Gastrocnemius medialis (tissue), 4 donors: ENCODE data around the gene PXDN. TPM values are rescaled to one million over a fixed set of nuclear protein-coding genes. Genes with fewer than 3 reads are reported as not detected.

Experiments used
- ATAC-seq, 2 donors: fragments of 150-250 bp; one replicate each; pipeline ENCODE4 v1.9.1; 2016
- DNase-seq, 2 donors: peaks; one replicate each; pipeline ENCODE4 v3.0.0-alpha.2; 2019
- H3K27ac ChIP-seq, 4 donors: fragments of 200-600 bp; sonication (generic); 1 replicate in 1 of 4; 2 replicates in 3 of 4; pipeline ENCODE4 v1.5.1; 2016 to 2018; ENCODE audit warnings: mild to moderate bottlenecking in 2 of 4, moderate library complexity in 1 of 4
- H3K27me3 ChIP-seq, 3 donors: fragments of 200-600 bp; sonication (generic) in 2 of 3; 1 replicate in 1 of 3; 2 replicates in 2 of 3; pipeline versions ENCODE4 v1.5.1 to v1.6.0; 2016 to 2019; ENCODE audit warnings: mild to moderate bottlenecking in 1 of 3, moderate library complexity in 1 of 3
- H3K36me3 ChIP-seq, 2 donors: fragments of 200-600 bp; sonication (generic) in 1 of 2; one replicate each; pipeline ENCODE4 v1.5.1; 2017 to 2018
- H3K4me1 ChIP-seq, 2 donors: fragments of 200-600 bp; sonication (generic) in 1 of 2; one replicate each; pipeline ENCODE4 v1.5.1; 2016 to 2017; ENCODE audit warnings: mild to moderate bottlenecking in 2 of 2
- H3K4me3 ChIP-seq, 4 donors: fragments of 200-600 bp; sonication (generic) in 3 of 4; 1 replicate in 1 of 4; 2 replicates in 3 of 4; pipeline ENCODE4 v1.5.1; 2016 to 2019; ENCODE audit warnings: mild to moderate bottlenecking in 2 of 4
- H3K9me3 ChIP-seq, 3 donors: fragments of 200-600 bp; sonication (generic) in 2 of 3; 1 replicate in 1 of 3; 2 replicates in 2 of 3; pipeline ENCODE4 v1.5.1; 2016 to 2019
- POLR2A ChIP-seq, 2 donors: fragments of 450-650 bp; IDR thresholded peaks; one replicate each; pipeline ENCODE4 v1.6.1; 2017; ENCODE audit warnings: antibody characterized with exemption in 2 of 2, mild to moderate bottlenecking in 2 of 2, moderate library complexity in 2 of 2
- in situ Hi-C, 4 donors: fragments of 200-750 bp; cut with MboI; loops; one replicate each; pipeline versions ENCODE4 v1.15.0 to v1.8.0; 2017; ENCODE audit warnings: low sequenced_read_pairs in 4 of 4
- intact Hi-C: fragments of 100-400 bp; cut with DNase I; formaldehyde crosslinking; loops from one replicate; pipeline ENCODE4 v1.15.1; 2023; ENCODE audit warnings: low total_unique reads
- total RNA-seq, 4 donors: library from RNA; depleted of rRNA; stranded (reverse); fragments of >200 nt; gene quantifications; one replicate each; pipeline versions ENCODE4 v1.1.0 to v1.2.3, GENCODE V29; 2016
- TF ChIP-seq, protein P1 (sequence below), 5 experiments: fragments of 450-650 bp in 3 of 5; fragments of 200-600 bp in 2 of 5; sonication (generic) in 2 of 5; IDR thresholded peaks in 4 of 5; conservative IDR thresholded peaks in 1 of 5; 1 replicate in 4 of 5; 2 replicates in 1 of 5; pipeline ENCODE4 v1.5.1; 2016 to 2019; ENCODE audit warnings: antibody characterized with exemption in 5 of 5, mild to moderate bottlenecking in 3 of 5, moderate library complexity in 3 of 5

Gene PXDN
- total RNA-seq, 4 donors from 2014 or later = 7.8 to 13.4 (median 10.3) TPM

DNA sequence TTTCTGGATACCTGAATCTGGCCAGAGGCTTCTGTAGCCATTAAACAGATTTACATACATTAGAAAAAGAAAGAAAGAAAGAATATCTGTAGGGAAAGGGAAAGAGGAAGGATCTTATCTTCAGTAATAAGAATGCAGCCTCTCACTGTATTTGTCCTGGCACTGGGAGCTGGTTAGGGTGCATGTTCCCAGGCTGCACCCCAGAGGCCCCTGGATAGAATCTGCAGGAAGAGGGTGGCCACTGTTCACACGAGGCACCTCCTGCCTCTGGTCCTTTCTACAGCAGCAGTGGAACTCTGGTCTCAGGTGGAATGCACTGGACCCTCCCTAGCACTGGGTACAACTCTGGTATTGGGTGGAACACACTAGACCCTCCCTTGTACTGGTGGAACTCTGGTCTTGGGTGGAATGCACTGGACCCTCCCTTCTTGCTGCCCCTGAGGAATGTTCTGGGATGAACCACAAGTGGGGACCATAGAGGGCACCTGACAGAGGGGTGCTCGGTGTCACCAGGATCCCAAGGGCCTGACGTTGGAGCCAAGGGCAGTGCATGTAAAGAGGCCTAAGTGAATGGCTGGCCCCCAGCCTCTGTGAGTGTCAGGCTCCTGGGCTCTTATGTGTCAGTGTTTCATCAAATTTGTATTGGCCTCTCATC lies 27.4 kb upstream of the PXDN start:
- no peak for DNase-seq
- no peaks in the 10 kb centered on the region for H3K9me3 ChIP-seq
- intact Hi-C loops = no loop called here
- H3K4me3 ChIP-seq = no peak overlapping the region
- H3K27ac ChIP-seq = no peak overlapping the region
- TF ChIP-seq, protein P1, sequence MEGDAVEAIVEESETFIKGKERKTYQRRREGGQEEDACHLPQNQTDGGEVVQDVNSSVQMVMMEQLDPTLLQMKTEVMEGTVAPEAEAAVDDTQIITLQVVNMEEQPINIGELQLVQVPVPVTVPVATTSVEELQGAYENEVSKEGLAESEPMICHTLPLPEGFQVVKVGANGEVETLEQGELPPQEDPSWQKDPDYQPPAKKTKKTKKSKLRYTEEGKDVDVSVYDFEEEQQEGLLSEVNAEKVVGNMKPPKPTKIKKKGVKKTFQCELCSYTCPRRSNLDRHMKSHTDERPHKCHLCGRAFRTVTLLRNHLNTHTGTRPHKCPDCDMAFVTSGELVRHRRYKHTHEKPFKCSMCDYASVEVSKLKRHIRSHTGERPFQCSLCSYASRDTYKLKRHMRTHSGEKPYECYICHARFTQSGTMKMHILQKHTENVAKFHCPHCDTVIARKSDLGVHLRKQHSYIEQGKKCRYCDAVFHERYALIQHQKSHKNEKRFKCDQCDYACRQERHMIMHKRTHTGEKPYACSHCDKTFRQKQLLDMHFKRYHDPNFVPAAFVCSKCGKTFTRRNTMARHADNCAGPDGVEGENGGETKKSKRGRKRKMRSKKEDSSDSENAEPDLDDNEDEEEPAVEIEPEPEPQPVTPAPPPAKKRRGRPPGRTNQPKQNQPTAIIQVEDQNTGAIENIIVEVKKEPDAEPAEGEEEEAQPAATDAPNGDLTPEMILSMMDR (IDR thresholded peaks at IDR 0.05 in 4 of 5, conservative IDR thresholded peaks at IDR 0.05 in 1 of 5) = no peak
- no peak for TF ChIP-seq POLR2A (IDR thresholded peaks at IDR 0.05)
- no peak for ATAC-seq
- no peaks in the 10 kb centered on the region for H3K36me3 ChIP-seq
- in situ Hi-C loops = no loop called here
- no peaks in the 10 kb centered on the region for H3K27me3 ChIP-seq
- H3K4me1 ChIP-seq = no peaks in the 10 kb centered on the region

DNA sequence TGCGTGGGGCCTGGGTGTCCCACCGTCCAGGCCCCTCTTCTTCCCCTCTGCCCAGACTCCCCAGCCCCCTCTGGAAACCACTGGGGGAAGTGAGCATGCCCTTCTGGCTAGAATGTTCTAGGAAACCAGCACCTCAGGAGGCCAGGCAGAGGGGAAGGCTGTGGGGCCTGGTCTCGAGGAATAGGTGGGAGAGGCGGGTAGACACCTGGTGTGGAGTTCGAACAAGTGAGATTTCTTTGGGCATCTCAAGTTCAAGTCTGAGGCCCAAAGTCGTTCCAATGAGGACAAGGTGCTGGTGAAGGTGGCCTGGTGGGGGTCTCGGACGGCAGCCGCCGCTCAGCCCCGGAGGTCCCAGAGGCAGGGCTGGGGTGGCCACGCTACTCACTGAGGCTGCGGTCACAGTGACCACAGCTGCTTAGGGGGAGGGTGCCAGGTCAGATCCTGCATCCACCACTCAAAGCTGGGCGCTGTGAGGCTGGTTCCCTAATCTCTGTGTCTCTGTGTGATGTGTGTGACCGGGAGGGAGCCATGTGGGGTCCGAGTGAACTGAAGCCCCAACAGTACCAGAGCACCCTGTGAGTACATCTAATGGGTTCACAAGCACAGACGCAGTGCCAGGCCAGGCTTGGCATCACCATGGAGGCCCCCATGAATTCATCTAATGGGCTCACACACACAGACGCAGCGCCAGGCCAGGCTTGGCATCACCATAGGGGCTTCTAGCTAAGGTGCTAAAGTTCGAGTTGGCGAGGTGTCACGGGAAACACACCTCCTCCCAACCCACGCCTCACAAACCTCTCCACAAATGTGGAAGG lies 26.5 kb upstream of the PXDN start:
- H3K4me1 ChIP-seq = no peaks in the 10 kb centered on the region
- no peak overlapping the region for H3K4me3 ChIP-seq
- no peak overlapping the region for H3K27ac ChIP-seq
- DNase-seq (no peak), ATAC-seq (no peak)
- H3K9me3 ChIP-seq = no peaks in the 10 kb centered on the region
- TF ChIP-seq, protein P1 (IDR thresholded peaks at IDR 0.05 in 4 of 5, conservative IDR thresholded peaks at IDR 0.05 in 1 of 5) = no peak
- no peak for TF ChIP-seq POLR2A (IDR thresholded peaks at IDR 0.05)
- intact Hi-C loops (no loop called here), in situ Hi-C loops (no loop called here)
- no peaks in the 10 kb centered on the region for H3K36me3 ChIP-seq
- no peaks in the 10 kb centered on the region for H3K27me3 ChIP-seq

DNA sequence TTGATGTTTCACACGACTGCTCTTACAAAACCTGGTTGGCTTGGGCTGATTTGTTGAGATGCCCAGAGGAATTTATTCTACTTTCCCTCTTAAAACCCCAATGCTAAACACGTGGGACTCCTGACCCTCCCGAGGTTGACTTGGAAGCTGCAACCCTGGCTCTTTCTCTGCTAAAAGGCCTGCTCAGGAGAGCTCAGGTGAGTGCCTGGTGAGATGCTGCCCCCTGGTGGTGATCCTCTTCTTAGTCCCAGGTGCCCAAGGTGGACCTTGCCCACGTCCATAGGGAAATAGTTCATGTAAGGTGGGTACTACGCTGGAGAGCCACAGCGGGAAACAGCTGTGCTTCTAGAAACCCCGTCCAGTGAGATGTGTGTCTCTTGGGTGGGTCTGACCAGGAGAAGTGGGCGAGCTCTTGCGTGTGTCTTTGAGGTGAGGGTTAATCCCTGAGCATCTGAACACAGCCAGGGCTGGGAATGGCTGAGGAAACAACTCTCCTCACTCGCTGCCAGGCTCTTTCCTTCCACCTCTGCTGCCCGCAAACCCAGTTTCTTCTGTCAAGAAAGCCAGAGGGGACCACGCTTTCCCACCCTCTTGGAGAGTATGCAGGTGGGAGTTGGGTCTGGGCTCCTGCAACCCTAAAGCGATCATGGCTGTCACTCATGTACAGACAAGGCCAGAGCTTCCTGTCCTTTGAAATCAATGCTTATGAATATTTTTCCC lies 25.5 kb upstream of the PXDN start:
- TF ChIP-seq POLR2A (IDR thresholded peaks at IDR 0.05) = no peak
- TF ChIP-seq, protein P1 (IDR thresholded peaks at IDR 0.05 in 4 of 5, conservative IDR thresholded peaks at IDR 0.05 in 1 of 5) = peak in 4 of 5 experiments; percentile 49 to 71 (median 57)
- no peaks in the 10 kb centered on the region for H3K36me3 ChIP-seq
- H3K4me3 ChIP-seq = no peak overlapping the region
- ATAC-seq (peak in 1 of 2 donors; percentile 42), DNase-seq (no peak)
- H3K27me3 ChIP-seq = no peaks in the 10 kb centered on the region
- in situ Hi-C loops (no loop called here), intact Hi-C loops (no loop called here)
- H3K27ac ChIP-seq = no peak overlapping the region
- no peaks in the 10 kb centered on the region for H3K9me3 ChIP-seq
- H3K4me1 ChIP-seq = no peaks in the 10 kb centered on the region

DNA sequence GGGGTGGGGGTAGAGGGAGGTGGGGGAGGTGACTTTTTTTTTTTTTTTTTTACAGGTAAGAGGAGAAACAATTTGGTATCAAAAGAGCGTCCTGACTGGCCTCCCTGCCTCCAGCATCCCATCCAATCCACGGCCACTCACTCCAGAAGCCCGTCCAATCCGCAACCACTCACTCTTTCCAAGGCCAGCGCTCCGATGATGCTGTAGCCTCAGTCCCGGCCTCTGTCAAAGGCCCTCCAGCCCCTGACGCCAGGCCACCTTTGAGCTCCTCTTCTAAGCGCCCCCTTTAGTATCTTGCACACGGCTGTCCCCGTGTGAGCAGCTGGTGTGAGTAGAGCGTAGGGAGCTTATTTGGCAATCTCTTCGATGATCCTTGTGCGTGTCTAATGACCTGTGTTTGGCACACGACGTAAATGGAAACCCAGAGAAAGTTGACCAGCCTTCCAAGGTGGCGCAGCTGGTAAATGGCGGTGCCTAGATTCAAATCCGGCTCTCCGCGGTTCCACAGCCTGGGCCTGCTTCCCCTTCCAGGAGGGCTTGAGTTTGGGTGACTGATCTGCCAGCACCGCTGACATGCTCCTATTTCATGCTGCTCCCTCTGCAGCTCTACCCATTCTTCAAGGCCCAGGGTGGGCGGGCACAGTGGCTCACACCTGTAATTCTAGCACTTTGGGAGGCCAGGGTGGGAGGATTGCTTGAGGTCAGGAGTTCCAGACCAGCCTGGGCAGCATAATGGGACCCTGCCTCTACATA lies 23.8 kb upstream of the PXDN start:
- H3K36me3 ChIP-seq = no peaks in the 10 kb centered on the region
- H3K4me1 ChIP-seq = no peaks in the 10 kb centered on the region
- ATAC-seq (no peak), DNase-seq (no peak)
- no peaks in the 10 kb centered on the region for H3K27me3 ChIP-seq
- H3K9me3 ChIP-seq = no peaks in the 10 kb centered on the region
- no peak overlapping the region for H3K4me3 ChIP-seq
- intact Hi-C loops = no loop called here
- H3K27ac ChIP-seq = no peak overlapping the region
- in situ Hi-C loops = no loop called here
- TF ChIP-seq, protein P1 (IDR thresholded peaks at IDR 0.05 in 4 of 5, conservative IDR thresholded peaks at IDR 0.05 in 1 of 5) = no peak
- TF ChIP-seq POLR2A (IDR thresholded peaks at IDR 0.05) = no peak
